CD4-positive, alpha-beta memory T cell (primary cell): ENCODE results near the gene NOX3. TPM values are rescaled to one million over a fixed set of nuclear protein-coding genes. Genes with fewer than 3 reads are reported as not detected.
"Not testable (repeated sequence)": the region's sequence is repeated elsewhere in the genome, so short reads cannot be mapped to it uniquely, and the experiment has no call there.

Source experiments
- CTCF ChIA-PET: fragments of 350-600 bp; sonication (Branson Sonifier 250); formaldehyde crosslinking; loops from one replicate; lab custom pipeline; 2021; ENCODE audit warnings: inconsistent platforms; ENCODE audit not compliant: partially characterized antibody; lab: Charles Lee
- POLR2A ChIA-PET: fragments of 350-600 bp; sonication (Branson Sonifier 250); formaldehyde crosslinking; loops from one replicate; lab custom pipeline; 2021; ENCODE audit not compliant: partially characterized antibody; lab: Charles Lee
- DNase-seq, 5 donors: peaks; one replicate each; pipeline versions ENCODE4 v3.0.0 to v3.0.0-alpha.2; 2020 to 2022; ENCODE audit warnings: mixed read lengths in 1 of 5
- H3K27ac ChIP-seq: one replicate; pipeline ENCODE4 v1.7.0; 2013; ENCODE audit warnings: low read depth, low read length
- H3K27me3 ChIP-seq: 2 replicates; pipeline ENCODE4 v1.7.0; 2013; ENCODE audit warnings: mild to moderate bottlenecking, low read length, moderate library complexity; ENCODE audit not compliant: insufficient read depth
- H3K36me3 ChIP-seq: 2 replicates; pipeline ENCODE4 v1.7.0; 2013; ENCODE audit warnings: mild to moderate bottlenecking, low read length, moderate library complexity; ENCODE audit not compliant: insufficient read depth
- H3K4me1 ChIP-seq: 2 replicates; pipeline ENCODE4 v1.7.0; 2013; ENCODE audit warnings: mild to moderate bottlenecking, low read length, moderate library complexity; ENCODE audit not compliant: insufficient read depth
- H3K4me3 ChIP-seq, 2 donors: one replicate each; pipeline ENCODE4 v1.7.0; 2013; ENCODE audit warnings: low read length in 2 of 2, mild to moderate bottlenecking in 1 of 2
- H3K9me3 ChIP-seq, 2 donors: one replicate each; pipeline ENCODE4 v1.7.0; 2013; ENCODE audit warnings: low read length in 2 of 2, control low read depth in 1 of 2; ENCODE audit not compliant: control insufficient read depth in 1 of 2
- H3K27ac Mint-ChIP-seq, 7 donors: one replicate each; pipeline ENCODE4 v1.8.0; 2020 to 2021; ENCODE audit warnings: mixed read lengths in 7 of 7, mild to moderate bottlenecking in 6 of 7, inconsistent platforms in 3 of 7, moderate library complexity in 3 of 7
- H3K27me3 Mint-ChIP-seq, 2 donors: one replicate each; pipeline ENCODE4 v1.8.0; 2020 to 2021; ENCODE audit warnings: mixed read lengths in 2 of 2
- H3K36me3 Mint-ChIP-seq, 2 donors: one replicate each; pipeline ENCODE4 v1.8.0; 2020 to 2021; ENCODE audit warnings: mixed read lengths in 2 of 2, inconsistent platforms in 1 of 2, mild to moderate bottlenecking in 1 of 2
- H3K4me1 Mint-ChIP-seq, 4 donors: one replicate each; pipeline ENCODE4 v1.8.0; 2020 to 2021; ENCODE audit warnings: mixed read lengths in 4 of 4, mild to moderate bottlenecking in 1 of 4
- H3K4me3 Mint-ChIP-seq, 8 donors: one replicate each; pipeline ENCODE4 v1.8.0; 2020 to 2021; ENCODE audit warnings: mixed read lengths in 8 of 8, mild to moderate bottlenecking in 7 of 8, moderate library complexity in 6 of 8, inconsistent platforms in 3 of 8
- H3K9me3 Mint-ChIP-seq, 8 donors: one replicate each; pipeline ENCODE4 v1.8.0; 2020 to 2021; ENCODE audit warnings: mixed read lengths in 8 of 8, mild to moderate bottlenecking in 5 of 8, inconsistent platforms in 3 of 8, moderate library complexity in 1 of 8
- intact Hi-C: fragments of 100-400 bp; cut with micrococcal nuclease; formaldehyde crosslinking; loops from one replicate; pipeline ENCODE4 v1.15.1; 2023
- polyA plus RNA-seq, 2 donors: library from polyadenylated mRNA; unstranded; fragments of 300-500 nt; fragmentation: Illumina TruSeq; gene quantifications; one replicate each; pipeline ENCODE4 v1.2.3, GENCODE V29; 2021
- total RNA-seq, 2 experiments: library from RNA; stranded (reverse); gene quantifications; one replicate each; pipeline ENCODE4 v1.2.3, GENCODE V29; 2021

NOX3 gene
- total and polyA plus RNA-seq, 4 experiments from 2014 or later, result not detected

DNA sequence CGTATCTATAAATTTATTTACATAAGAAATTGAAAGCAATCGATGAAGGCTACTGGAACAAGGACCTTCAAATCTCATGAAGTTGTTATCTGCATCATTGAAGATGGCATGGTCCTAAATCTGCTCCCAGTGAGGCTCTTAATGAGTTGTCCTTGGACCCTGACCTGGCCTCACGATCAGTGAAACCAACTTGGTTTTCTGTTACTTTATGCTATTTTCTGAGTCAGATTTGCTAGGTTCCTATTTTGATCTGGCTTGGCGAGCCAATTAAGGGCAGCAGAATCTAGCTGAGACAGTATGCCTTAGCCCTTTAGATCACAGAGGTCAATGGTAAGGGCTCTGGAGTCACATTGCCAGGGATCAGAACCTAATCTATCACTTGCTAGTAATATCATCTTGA, 30.1 kb upstream of the NOX3 start:
- Histone ChIP-seq H3K4me1 (no peaks in the 10 kb centered on the region), H3K27me3 (no peaks in the 10 kb centered on the region), H3K36me3 (no peaks in the 10 kb centered on the region), H3K4me3 (no peak overlapping the region), H3K9me3 (no peaks in the 10 kb centered on the region), H3K27ac (no peak overlapping the region)
- CTCF ChIA-PET, result no interaction called here
- no peaks in the 10 kb centered on the region for H3K4me1 Mint-ChIP-seq
- peaks cover 0 to 2% of the 10 kb centered on the region in 2 donors for H3K27me3 Mint-ChIP-seq
- DNase-seq, result no peak
- POLR2A ChIA-PET, result no interaction called here
- H3K27ac Mint-ChIP-seq, result no peak overlapping the region
- intact Hi-C loops, result no loop called here
- no peaks in the 10 kb centered on the region for H3K36me3 Mint-ChIP-seq
- no peak overlapping the region for H3K4me3 Mint-ChIP-seq
- H3K9me3 Mint-ChIP-seq, result peaks cover 0 to 2% (median 0%) of the 10 kb centered on the region in 8 donors

DNA sequence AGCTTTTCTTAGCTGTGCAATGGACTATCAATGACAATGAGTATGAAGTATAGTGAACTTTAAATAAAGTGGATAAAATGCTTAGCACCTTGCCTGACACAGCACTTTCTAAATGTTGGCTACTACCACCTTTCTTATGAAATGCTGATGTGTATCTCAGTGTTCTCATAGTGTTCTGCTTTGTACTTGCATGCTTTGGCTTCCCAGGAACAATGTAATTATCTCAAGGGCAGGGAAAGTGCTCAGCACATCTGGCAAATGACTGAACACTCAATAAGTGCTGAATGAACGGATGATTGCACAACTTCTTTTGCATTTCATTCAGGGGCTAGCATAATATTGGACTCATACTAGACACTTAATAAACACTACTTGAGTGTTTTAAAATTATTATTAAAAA, 28.2 kb upstream of the NOX3 start:
- no peak for DNase-seq
- H3K36me3 Mint-ChIP-seq, result no peaks in the 10 kb centered on the region
- CTCF ChIA-PET, result no interaction called here
- POLR2A ChIA-PET, result no interaction called here
- no peaks in the 10 kb centered on the region for H3K9me3 ChIP-seq
- H3K27ac ChIP-seq, result no peak overlapping the region
- intact Hi-C loops, result no loop called here
- H3K9me3 Mint-ChIP-seq, result peaks cover 0 to 2% (median 0%) of the 10 kb centered on the region in 8 donors
- H3K4me1 ChIP-seq, result no peaks in the 10 kb centered on the region
- H3K4me1 Mint-ChIP-seq, result no peaks in the 10 kb centered on the region
- no peaks in the 10 kb centered on the region for H3K36me3 ChIP-seq
- H3K4me3 Mint-ChIP-seq, result no peak overlapping the region
- no peaks in the 10 kb centered on the region for H3K27me3 ChIP-seq
- no peak overlapping the region for H3K27ac Mint-ChIP-seq
- H3K27me3 Mint-ChIP-seq, result peaks cover 0 to 2% of the 10 kb centered on the region in 2 donors
- H3K4me3 ChIP-seq, result no peak overlapping the region

DNA sequence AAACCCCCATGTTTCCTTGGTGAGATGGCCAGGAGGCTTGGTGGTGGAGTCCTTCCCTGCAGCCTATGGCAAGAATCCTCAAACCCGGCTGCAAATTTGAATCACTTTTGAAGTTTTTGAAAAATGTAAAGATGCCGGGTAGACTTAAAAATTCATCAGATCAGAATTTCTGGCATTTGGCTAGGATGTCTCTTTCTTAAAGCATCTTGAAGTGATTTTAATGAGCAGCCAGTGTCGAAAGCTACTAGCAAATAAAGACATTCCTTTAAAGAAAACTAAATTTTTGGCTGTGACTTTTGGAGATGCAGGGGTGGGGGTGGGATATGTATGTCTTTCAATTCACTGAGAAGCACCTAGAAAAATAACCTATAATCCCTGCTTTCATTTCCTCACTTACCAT, 25.6 kb upstream of the NOX3 start:
- no peak for DNase-seq
- no peak overlapping the region for H3K27ac Mint-ChIP-seq
- peaks cover 0 to 2% (median 0%) of the 10 kb centered on the region in 8 donors for H3K9me3 Mint-ChIP-seq
- no peak overlapping the region for H3K4me3 ChIP-seq
- intact Hi-C loops, result no loop called here
- no peaks in the 10 kb centered on the region for H3K4me1 ChIP-seq
- ChIA-PET CTCF (no interaction called here), POLR2A (no interaction called here)
- H3K4me3 Mint-ChIP-seq, result no peak overlapping the region
- H3K27ac ChIP-seq, result no peak overlapping the region
- H3K27me3 ChIP-seq, result no peaks in the 10 kb centered on the region
- H3K36me3 Mint-ChIP-seq, result no peaks in the 10 kb centered on the region
- peaks cover 0 to 3% of the 10 kb centered on the region in 2 donors for H3K27me3 Mint-ChIP-seq
- H3K36me3 ChIP-seq, result no peaks in the 10 kb centered on the region
- H3K9me3 ChIP-seq, result no peaks in the 10 kb centered on the region
- H3K4me1 Mint-ChIP-seq, result no peaks in the 10 kb centered on the region

DNA sequence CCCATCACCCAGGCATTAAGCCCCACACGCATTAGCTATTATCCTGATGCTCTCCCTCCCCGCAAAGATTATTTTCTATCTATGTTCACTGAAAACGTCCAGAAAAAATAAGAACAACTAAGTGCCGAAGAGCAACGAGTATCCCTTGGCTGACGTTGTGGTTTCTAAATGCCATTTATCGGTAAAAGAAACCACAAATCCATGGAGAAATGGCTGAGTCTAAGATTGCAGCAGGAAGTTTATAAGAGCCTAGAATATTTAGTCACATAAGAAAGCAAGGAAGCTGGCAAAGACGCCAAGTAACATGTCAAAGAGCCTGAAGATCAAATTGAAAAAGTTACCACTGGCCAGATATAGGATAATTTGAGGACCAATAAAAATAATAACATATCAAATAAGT, 18.1 kb upstream of the NOX3 start:
- Mint-ChIP-seq H3K4me1 (no peaks in the 10 kb centered on the region), H3K27me3 (peaks cover 4 to 5% of the 10 kb centered on the region in 2 donors), H3K9me3 (peaks cover 0 to 23% (median 16%) of the 10 kb centered on the region in 8 donors), H3K27ac (no peak overlapping the region), H3K36me3 (peaks cover 2 to 4% of the 10 kb centered on the region in 2 donors), H3K4me3 (no peak overlapping the region)
- H3K4me1 ChIP-seq, result no peaks in the 10 kb centered on the region
- CTCF ChIA-PET, result no interaction called here
- H3K9me3 ChIP-seq, result no peaks in the 10 kb centered on the region
- intact Hi-C loops, result no loop called here
- no peak overlapping the region for H3K27ac ChIP-seq
- H3K27me3 ChIP-seq, result no peaks in the 10 kb centered on the region
- POLR2A ChIA-PET, result no interaction called here
- H3K36me3 ChIP-seq, result no peaks in the 10 kb centered on the region
- H3K4me3 ChIP-seq, result no peak overlapping the region
- DNase-seq, result no peak

DNA sequence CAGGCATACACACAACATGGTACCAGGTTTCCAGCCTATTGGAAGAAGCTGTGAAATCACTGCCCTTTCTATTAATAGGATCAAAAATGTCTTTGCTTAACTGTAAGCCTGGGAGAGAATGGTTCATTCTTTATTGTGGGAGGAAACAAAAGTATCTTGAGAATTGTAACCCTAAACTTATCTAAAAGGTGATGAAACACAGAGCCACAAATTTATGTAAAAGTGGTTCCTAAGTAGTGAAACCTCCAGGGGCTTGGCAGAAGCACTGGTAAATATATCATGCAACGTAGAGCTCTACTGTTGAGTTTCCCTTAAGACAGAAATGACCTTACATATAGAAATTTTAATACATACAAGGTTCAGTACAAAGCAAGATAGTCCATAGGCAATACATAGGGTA, 17.2 kb upstream of the NOX3 start:
- no peaks in the 10 kb centered on the region for H3K4me1 Mint-ChIP-seq
- H3K9me3 Mint-ChIP-seq, result peaks cover 0 to 30% (median 21%) of the 10 kb centered on the region in 8 donors
- Histone ChIP-seq H3K4me3 (no peak overlapping the region), H3K4me1 (no peaks in the 10 kb centered on the region), H3K36me3 (no peaks in the 10 kb centered on the region), H3K27me3 (no peaks in the 10 kb centered on the region), H3K27ac (no peak overlapping the region), H3K9me3 (no peaks in the 10 kb centered on the region)
- H3K27ac Mint-ChIP-seq, result no peak overlapping the region
- CTCF ChIA-PET, result no interaction called here
- no peak for DNase-seq
- peaks cover 2 to 4% of the 10 kb centered on the region in 2 donors for H3K36me3 Mint-ChIP-seq
- intact Hi-C loops, result no loop called here
- H3K4me3 Mint-ChIP-seq, result no peak overlapping the region
- POLR2A ChIA-PET, result no interaction called here
- peaks cover 4% of the 10 kb centered on the region in 2 donors for H3K27me3 Mint-ChIP-seq

DNA sequence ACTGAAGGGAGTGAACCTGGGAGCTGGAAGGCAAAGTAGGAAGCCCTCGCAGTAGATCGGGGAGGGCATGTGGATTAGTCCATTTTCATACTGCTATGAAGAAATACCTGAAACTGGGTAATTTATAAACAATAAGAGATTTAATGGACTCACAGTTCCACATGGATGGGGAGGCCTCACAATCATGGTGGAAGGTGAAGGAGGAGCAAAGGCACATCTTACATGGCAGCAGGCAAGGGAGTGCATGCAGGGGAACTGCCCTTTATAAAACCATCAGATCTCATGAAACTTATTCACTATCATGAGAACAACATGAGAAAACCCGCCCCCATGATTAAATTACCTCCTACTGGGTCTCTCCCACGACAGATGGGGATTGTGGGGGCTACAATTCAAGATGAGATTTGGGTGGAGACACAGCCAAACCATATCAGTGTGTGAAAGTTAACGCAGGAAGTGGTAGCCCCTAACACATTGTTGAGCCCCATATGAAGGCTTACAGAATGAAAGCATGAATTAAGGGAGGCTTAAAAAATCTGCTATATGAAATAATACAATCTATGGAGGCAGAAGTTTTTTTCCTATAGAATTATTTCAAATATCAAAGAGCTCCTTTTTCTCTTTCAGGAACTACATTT, 15.5 kb upstream of the NOX3 start:
- H3K9me3 ChIP-seq, H3K36me3 ChIP-seq, H3K27ac Mint-ChIP-seq, CTCF ChIA-PET, H3K27me3 Mint-ChIP-seq, H3K4me3 ChIP-seq, H3K4me1 Mint-ChIP-seq, H3K4me3 Mint-ChIP-seq, DNase-seq, H3K4me1 ChIP-seq, H3K36me3 Mint-ChIP-seq, POLR2A ChIA-PET, intact Hi-C loops, H3K27me3 ChIP-seq, H3K27ac ChIP-seq: not testable (repeated sequence)
- peaks cover 2 to 43% (median 30%) of the 10 kb centered on the region in 8 donors for H3K9me3 Mint-ChIP-seq

DNA sequence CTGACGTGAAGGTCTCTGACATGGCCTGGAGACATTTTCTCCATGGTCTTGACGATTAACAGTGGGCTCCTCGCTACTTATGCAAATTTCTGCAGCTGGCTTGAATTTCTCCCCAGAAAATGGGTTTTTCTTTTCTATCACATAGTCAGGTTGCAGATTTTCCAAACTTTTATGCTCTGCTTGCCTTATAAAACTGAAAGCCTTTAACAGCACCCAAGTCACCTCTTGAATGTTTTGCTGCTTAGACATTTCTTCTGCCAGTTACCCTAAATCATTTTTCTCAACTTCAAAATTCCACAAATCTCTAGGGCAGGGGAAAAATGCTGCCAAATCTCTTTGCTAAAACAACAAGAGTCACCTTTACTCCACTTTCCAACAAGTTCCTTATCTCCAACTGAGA, 12.9 kb upstream of the NOX3 start:
- H3K27ac Mint-ChIP-seq, H3K27me3 ChIP-seq, DNase-seq, H3K4me3 ChIP-seq, H3K4me1 ChIP-seq, CTCF ChIA-PET, H3K4me1 Mint-ChIP-seq, H3K27ac ChIP-seq, intact Hi-C loops, POLR2A ChIA-PET, H3K27me3 Mint-ChIP-seq, H3K9me3 ChIP-seq, H3K4me3 Mint-ChIP-seq, H3K36me3 ChIP-seq, H3K36me3 Mint-ChIP-seq: not testable (repeated sequence)
- peaks cover 4 to 55% (median 35%) of the 10 kb centered on the region in 8 donors for H3K9me3 Mint-ChIP-seq
